GM12873 (cell line): Measurements from ENCODE around the gene ANTXRL.

ENCODE experiments used
- CTCF ChIP-seq: IDR thresholded peaks from 2 replicates; pipeline ENCODE4 v1.5.1; 2012; ENCODE audit warnings: low read depth, mild to moderate bottlenecking, moderate library complexity, low read length, control low read depth; ENCODE audit not compliant: insufficient read depth; ENCODE audit errors: missing control alignments

The ANTXRL gene

GRCh38 chr10:46253076-46254006 lies 33.5 kb upstream of the ANTXRL start:
- TF ChIP-seq CTCF, result no peak

- TF ChIP-seq CTCF, result no peak
Observed at GRCh38 chr10:46254007-46254383, 32.8 kb upstream of the ANTXRL start.

- TF ChIP-seq CTCF, result no peak
Observed at GRCh38 chr10:46254467-46254866, 32.3 kb upstream of the ANTXRL start.

- peak; percentile 59 for TF ChIP-seq CTCF
Observed at GRCh38 chr10:46255801-46256747, 30.7 kb upstream of the ANTXRL start.

GRCh38 chr10:46257099-46257498 lies 29.7 kb upstream of the ANTXRL start:
- TF ChIP-seq CTCF, result no peak

GRCh38 chr10:46263831-46264268 lies 22.9 kb upstream of the ANTXRL start:
- no peak for TF ChIP-seq CTCF

GRCh38 chr10:46264336-46264735 lies 22.5 kb upstream of the ANTXRL start:
- TF ChIP-seq CTCF, result no peak
